AG10803 (cell line): ENCODE results near the gene GH1.

Experiments used
- DNase-seq: peaks from one replicate; pipeline ENCODE4 v3.0.0; 2010; ENCODE audit warnings: low read depth
- H3K4me3 ChIP-seq: 2 replicates; pipeline ENCODE4 v1.5.1; 2011; ENCODE audit warnings: mild to moderate bottlenecking, low read length, control low read depth
- CTCF ChIP-seq: conservative IDR thresholded peaks from 2 replicates; pipeline ENCODE4 v1.5.1; 2011; ENCODE audit warnings: mild to moderate bottlenecking, low read length, control low read depth, inconsistent platforms

GH1 gene

GRCh38 chr17:63930951-63931575 is 12.4 kb upstream of the GH1 start:
- TF ChIP-seq CTCF: no peak
- H3K4me3 ChIP-seq: no peak overlapping the region
- no peak for DNase-seq

- no peak for DNase-seq
- no peak for TF ChIP-seq CTCF
- no peak overlapping the region for H3K4me3 ChIP-seq
Measured at GRCh38 chr17:63929860-63930766, 11.5 kb upstream of the GH1 start.

- no peak for DNase-seq
- TF ChIP-seq CTCF: no peak
- no peak overlapping the region for H3K4me3 ChIP-seq
Measured at GRCh38 chr17:63928966-63929695, 10.5 kb upstream of the GH1 start.

GRCh38 chr17:63928172-63928666 is 9.6 kb upstream of the GH1 start:
- no peak for TF ChIP-seq CTCF
- no peak overlapping the region for H3K4me3 ChIP-seq
- DNase-seq: no peak

GRCh38 chr17:63927464-63928171 is 9.0 kb upstream of the GH1 start:
- no peak for TF ChIP-seq CTCF
- DNase-seq: no peak
- H3K4me3 ChIP-seq: no peak overlapping the region

- no peak overlapping the region for H3K4me3 ChIP-seq
- DNase-seq: no peak
- TF ChIP-seq CTCF: no peak
Measured at GRCh38 chr17:63926164-63926563, 7.5 kb upstream of the GH1 start.
